GM12878 (cell line): Measurements from ENCODE around the gene C20orf96.

Experiments
- ATF7 ChIP-seq: fragments of 450-650 bp; IDR thresholded peaks from 2 replicates; pipeline ENCODE4 v1.6.1; 2016; ENCODE audit warnings: low read depth, mild to moderate bottlenecking
- CTCF ChIP-seq, 3 experiments: IDR thresholded peaks in 2 of 3; conservative IDR thresholded peaks in 1 of 3; 2 replicates each; pipeline ENCODE4 v1.5.1; 2011; ENCODE audit warnings: low read depth in 3 of 3, low read length in 3 of 3, mild to moderate bottlenecking in 3 of 3, control low read depth in 2 of 3, moderate library complexity in 2 of 3, inconsistent platforms in 1 of 3, mixed read lengths in 1 of 3; ENCODE audit not compliant: control insufficient read depth in 2 of 3, insufficient read depth in 1 of 3; ENCODE audit errors: extremely low read depth in 1 of 3
- DPF2 ChIP-seq: fragments of 450-650 bp; IDR thresholded peaks from 2 replicates; pipeline ENCODE4 v1.6.1; 2017; ENCODE audit warnings: mild to moderate bottlenecking
- E2F4 ChIP-seq: IDR thresholded peaks from 2 replicates; pipeline ENCODE4 v1.6.1; 2012; ENCODE audit warnings: low read depth, low read length, improper control_type of control experiment
- E2F8 ChIP-seq: fragments of 450-650 bp; IDR thresholded peaks from 2 replicates; pipeline ENCODE4 v1.6.1; 2018; ENCODE audit warnings: mild to moderate bottlenecking, low read depth, moderate library complexity; ENCODE audit not compliant: partially characterized antibody
- EP300 ChIP-seq, 2 experiments: fragments of 150-350 bp in 1 of 2; IDR thresholded peaks; 2 replicates each; pipeline ENCODE4 v1.6.1; 2011 to 2012; ENCODE audit warnings: low read depth in 2 of 2, low read length in 2 of 2, borderline replicate concordance in 1 of 2, improper control_type of control experiment in 1 of 2, inconsistent platforms in 1 of 2; ENCODE audit not compliant: control insufficient read depth in 1 of 2
- GABPA ChIP-seq: IDR thresholded peaks from 2 replicates; pipeline ENCODE4 v1.6.1; 2014; ENCODE audit warnings: antibody characterized with exemption, low read depth, mild to moderate bottlenecking, inconsistent platforms
- RAD51 ChIP-seq: fragments of 450-650 bp; IDR thresholded peaks from 2 replicates; pipeline ENCODE4 v1.6.1; 2016; ENCODE audit warnings: moderate library complexity, mild to moderate bottlenecking, inconsistent platforms
- SIX5 ChIP-seq: IDR thresholded peaks from 2 replicates; pipeline ENCODE4 v1.6.1; 2011; ENCODE audit warnings: mild to moderate bottlenecking, low read depth, low read length, moderate library complexity; ENCODE audit not compliant: severe bottlenecking
- TARDBP ChIP-seq: IDR thresholded peaks from 2 replicates; pipeline ENCODE4 v1.6.1; 2016; ENCODE audit warnings: borderline replicate concordance

- TF ChIP-seq EP300 (IDR thresholded peaks at IDR 0.05; ENCODE audit: borderline replicate concordance in 1 of 2, control insufficient read depth in 1 of 2, low read depth in 2 of 2, low read length in 2 of 2) (no peak), DPF2 (no peak), E2F4 (no peak), CTCF (IDR thresholded peaks at IDR 0.05 in 2 of 3, conservative IDR thresholded peaks at IDR 0.05 in 1 of 3; ENCODE audit: control insufficient read depth in 2 of 3, extremely low read depth in 1 of 3, insufficient read depth in 1 of 3, low read depth in 3 of 3, low read length in 3 of 3) (no peak), ATF7 (no peak), SIX5 (no peak), E2F8 (no peak), RAD51 (no peak), GABPA (no peak), TARDBP (no peak)
Observed at GRCh38 chr20:257419-257818, 33.1 kb downstream of the C20orf96 start, which contains the start of gene DEFB132.
